GM19025 (cell line): ENCODE measurements around the gene FILIP1.

ENCODE experiments used
- ATAC-seq: cut with Tn5 transposase; IDR thresholded peaks from one replicate; pipeline ENCODE4 v1.9.1; 2021; ENCODE audit warnings: mild to moderate bottlenecking, low read depth, moderate library complexity; ENCODE audit not compliant: unreplicated experiment

The FILIP1 gene

DNA sequence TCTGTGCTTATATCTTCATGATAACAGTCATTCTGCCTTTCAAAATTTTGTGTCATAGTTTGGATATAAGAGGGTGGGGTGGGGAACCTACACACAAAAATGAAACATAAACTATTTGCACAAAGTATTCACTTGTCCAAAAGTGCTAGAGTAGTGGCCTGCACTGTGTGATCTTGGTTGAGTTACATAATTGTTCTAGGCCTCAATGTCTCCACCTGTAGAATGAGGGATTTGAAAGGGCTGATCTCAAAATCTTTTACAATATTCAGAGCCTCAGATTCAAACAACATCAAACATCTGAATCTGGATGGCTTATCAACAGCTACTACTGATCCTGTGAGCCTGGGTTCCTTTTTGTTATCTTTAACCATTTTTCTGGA, 144.7 kb downstream of the FILIP1 start:
- ATAC-seq: no peak

- no peak for ATAC-seq
Measured at GRCh38 chr6:75347898-75348610, 145.5 kb downstream of the FILIP1 start.

- ATAC-seq: no peak
Measured at GRCh38 chr6:75345413-75345812, 148.2 kb downstream of the FILIP1 start.

DNA sequence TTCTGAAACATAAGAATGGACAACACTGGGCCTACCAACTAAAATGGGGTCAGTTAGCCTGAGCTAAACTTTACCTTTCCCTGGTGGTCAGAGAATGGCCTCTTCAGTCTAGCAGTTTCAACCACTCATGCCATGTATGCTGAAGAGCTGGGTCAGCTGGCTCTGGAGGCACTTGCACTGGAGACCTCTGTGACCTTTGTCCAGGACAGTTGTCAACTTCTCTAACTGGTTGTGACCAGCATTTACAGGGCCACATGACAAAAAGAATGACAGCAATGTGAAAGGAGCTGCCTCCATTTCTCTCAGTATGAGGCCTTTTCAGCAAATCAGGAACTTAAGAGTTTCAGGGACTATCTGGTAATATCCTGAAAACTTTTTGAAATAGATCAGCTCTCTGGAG, 149.1 kb downstream of the FILIP1 start:
- no peak for ATAC-seq

DNA sequence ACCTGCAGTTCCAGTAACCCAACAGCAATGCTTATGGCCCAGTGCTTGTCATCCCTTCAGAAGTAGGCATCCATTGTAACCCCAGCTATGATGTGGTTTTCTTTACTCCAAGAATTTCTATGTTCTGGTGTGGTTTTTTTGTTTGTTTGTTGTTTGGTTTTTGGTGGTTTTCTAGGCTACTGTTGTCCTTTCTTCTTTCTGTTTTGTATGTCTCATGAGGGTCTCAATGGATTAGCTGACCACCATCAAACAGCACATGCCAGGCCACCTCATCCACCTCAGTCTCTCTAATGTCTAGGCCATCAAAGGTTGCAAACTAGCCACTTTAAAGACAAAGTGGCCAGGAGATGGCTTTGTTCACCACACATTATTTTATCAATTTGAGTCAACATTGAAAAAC, 149.6 kb downstream of the FILIP1 start:
- no peak for ATAC-seq

DNA sequence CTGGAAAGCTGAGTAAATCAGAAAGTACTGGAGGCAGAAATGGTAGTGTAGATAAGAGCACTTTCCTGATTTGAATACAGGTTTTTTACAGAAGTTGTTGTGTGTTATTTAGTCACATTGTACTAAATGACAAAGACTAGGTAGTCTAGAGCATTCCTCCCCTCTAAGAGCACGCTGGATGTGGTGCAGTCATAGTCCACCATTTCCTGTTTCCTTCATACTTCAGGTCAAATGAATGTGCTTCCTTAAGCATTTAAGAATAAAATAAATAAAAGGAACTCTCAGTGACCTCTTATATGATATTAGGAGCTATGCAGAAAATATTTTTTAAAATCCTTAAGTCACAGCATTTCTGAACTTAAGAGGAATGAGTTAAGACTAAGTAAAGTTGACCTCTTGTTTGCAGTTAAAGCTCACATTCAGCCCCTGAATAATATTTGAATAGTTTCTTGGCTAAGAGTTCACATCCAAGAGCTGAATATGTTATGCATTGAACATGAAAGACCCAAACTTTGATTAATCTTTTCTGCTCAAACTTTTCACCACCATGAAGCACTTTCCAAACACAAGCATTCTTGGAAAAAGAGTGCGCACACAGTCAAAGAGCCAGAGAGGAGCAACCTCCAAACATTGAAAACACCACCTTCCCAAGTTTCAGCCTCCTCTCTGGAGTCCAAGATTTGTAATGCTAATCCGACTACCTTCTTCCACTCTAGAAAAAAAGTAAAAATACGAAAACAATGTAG, 155.6 kb downstream of the FILIP1 start:
- no peak for ATAC-seq

DNA sequence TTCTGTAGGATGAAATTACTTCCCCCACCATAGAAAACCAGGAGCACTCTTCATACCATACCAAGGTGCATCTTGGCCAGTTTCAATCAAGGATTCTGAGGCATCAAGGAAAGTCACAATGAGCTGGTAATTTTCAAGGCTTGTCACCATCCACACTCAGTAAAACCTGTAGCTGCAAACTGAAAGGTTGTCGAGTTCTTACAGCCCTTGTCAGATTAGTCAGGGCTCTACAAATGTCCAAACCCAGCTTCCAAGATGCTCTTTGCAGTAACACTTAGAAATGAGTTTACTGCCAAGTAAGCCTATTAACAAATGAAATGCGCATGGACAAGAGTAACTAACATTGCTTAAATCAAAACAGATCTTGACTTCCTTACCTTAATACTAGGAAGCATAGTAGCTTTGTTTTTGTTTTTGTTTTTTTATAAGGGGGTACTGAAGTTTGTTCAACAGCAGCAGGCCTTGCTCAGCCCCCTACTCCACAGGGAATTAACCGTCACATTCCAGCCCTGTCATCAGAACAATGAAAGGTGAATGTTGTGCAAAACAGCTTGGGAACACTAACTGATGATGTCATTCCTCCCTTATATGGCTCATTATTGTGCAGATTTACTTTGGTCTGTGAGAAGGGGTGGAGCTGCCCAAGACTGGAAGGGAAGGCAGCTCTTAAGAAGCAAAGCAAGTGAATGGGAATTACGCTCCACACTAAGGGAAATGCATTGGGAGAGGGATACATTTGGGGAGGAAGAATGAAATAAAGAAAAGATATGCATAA, 159.1 kb downstream of the FILIP1 start:
- ATAC-seq: no peak

GRCh38 chr6:75333676-75334200, 159.9 kb downstream of the FILIP1 start:
- no peak for ATAC-seq

- no peak for ATAC-seq
Measured at GRCh38 chr6:75331151-75331550, 162.4 kb downstream of the FILIP1 start.

DNA sequence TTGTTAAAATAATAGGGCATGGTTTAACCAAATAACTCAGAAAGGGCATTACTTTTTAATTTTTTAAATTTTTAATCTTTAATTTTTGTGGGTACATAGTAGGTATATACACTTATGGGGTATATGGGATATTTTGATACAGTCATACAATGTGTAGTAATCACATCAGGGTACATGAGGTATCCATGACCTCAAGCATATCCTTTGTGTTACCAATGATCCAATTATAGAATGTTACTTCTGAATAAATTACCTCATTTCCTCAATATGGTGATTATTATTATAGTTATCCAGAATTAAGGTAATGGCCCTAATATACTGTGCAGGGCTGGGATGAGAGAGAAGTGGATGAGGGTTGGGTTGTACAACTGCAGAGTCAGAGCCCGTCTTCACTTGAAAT, 163.9 kb downstream of the FILIP1 start:
- ATAC-seq: no peak

GRCh38 chr6:75327807-75328206, 165.8 kb downstream of the FILIP1 start:
- ATAC-seq: no peak

- no peak for ATAC-seq
Measured at GRCh38 chr6:75326557-75327258, 166.9 kb downstream of the FILIP1 start.

DNA sequence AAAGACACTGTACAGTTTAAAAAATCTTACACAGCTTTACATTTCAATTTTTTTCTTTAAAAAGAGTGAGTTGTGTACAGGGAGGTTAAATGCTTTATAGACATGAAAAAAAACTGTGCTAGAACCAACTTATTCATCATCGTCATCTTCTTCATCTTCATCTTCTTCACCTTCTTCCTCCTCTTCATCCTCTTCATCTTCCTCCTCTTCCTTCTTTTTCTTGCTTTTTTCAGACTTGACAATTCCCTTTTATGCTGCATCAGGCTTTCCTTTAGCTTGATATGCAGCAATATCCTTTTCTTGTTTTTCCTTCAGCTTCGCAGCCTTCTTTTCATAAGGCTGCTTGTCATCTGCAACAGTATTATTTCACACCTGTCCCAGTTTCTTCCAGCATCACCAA, 174.7 kb downstream of the FILIP1 start:
- no peak for ATAC-seq

- ATAC-seq: no peak
Measured at GRCh38 chr6:75317503-75318206, 175.9 kb downstream of the FILIP1 start.

GRCh38 chr6:75315978-75316377, 177.6 kb downstream of the FILIP1 start:
- ATAC-seq: no peak

- ATAC-seq: no peak
Measured at GRCh38 chr6:75308250-75308988, 185.2 kb downstream of the FILIP1 start.

DNA sequence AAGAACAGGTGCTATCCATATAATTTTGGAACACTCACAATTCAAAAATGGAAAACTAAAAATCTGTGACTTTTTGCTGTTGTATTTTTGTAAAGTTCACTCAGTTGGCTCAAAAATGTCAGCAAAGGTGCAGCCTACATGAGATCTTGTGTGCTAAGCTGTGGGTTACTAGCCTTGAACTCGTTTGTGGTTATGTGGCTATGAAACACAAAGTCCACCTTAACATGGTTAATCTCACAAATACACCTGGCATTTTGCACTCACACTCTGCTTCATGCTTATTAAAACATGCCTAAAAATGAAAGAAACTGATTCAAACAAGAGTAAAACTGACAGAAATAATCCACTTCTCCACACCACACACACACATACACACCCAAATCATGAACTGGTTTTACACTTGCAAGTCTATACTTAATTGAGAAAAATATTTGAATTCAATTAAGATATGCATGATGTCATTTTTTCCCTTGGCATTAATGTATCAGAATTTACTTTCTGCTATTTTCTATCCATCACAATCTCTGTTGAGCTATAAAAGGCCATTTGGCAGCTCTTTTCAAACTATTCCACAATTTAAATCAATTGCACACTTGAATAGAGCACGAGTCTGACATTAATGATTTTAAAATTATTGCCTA, 186.1 kb downstream of the FILIP1 start:
- no peak for ATAC-seq

GRCh38 chr6:75306064-75306463, 187.5 kb downstream of the FILIP1 start:
- ATAC-seq: no peak

- ATAC-seq: no peak
Measured at GRCh38 chr6:75305573-75305972, 188.0 kb downstream of the FILIP1 start.
